Omental fat pad (tissue), 4 donors: ENCODE results near the gene THRB. TPM values are rescaled to one million over a fixed set of nuclear protein-coding genes. Genes with fewer than 3 reads are reported as not detected.
A peak's percentile ranks its signal among the peaks of the same experiment; 100 is the strongest.

Experiments used
- ATAC-seq: fragments of 150-250 bp; one replicate; pipeline ENCODE4 v1.9.1; 2016; ENCODE audit warnings: mild to moderate bottlenecking, moderate library complexity; ENCODE audit not compliant: low FRiP score
- DNase-seq: peaks from one replicate; pipeline ENCODE4 v3.0.0-alpha.2; 2019; ENCODE audit warnings: low spot score
- total RNA-seq, 4 donors: library from RNA; depleted of rRNA; stranded (reverse); fragments of >200 nt; gene quantifications; one replicate each; pipeline ENCODE4 v1.1.0, GENCODE V29; 2016
- TF ChIP-seq, protein P1 (sequence below), 3 donors: fragments of 450-650 bp; IDR thresholded peaks; one replicate each; pipeline ENCODE4 v1.5.1; 2016 to 2017; ENCODE audit warnings: antibody characterized with exemption in 3 of 3, mild to moderate bottlenecking in 3 of 3, moderate library complexity in 2 of 3

Gene THRB
- total RNA-seq, 4 donors from 2014 or later = 18.6 to 28.0 (median 23.9) TPM

- TF ChIP-seq, protein P1, sequence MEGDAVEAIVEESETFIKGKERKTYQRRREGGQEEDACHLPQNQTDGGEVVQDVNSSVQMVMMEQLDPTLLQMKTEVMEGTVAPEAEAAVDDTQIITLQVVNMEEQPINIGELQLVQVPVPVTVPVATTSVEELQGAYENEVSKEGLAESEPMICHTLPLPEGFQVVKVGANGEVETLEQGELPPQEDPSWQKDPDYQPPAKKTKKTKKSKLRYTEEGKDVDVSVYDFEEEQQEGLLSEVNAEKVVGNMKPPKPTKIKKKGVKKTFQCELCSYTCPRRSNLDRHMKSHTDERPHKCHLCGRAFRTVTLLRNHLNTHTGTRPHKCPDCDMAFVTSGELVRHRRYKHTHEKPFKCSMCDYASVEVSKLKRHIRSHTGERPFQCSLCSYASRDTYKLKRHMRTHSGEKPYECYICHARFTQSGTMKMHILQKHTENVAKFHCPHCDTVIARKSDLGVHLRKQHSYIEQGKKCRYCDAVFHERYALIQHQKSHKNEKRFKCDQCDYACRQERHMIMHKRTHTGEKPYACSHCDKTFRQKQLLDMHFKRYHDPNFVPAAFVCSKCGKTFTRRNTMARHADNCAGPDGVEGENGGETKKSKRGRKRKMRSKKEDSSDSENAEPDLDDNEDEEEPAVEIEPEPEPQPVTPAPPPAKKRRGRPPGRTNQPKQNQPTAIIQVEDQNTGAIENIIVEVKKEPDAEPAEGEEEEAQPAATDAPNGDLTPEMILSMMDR (IDR thresholded peaks at IDR 0.05) = no peak
- ATAC-seq (no peak), DNase-seq (no peak)
Measured at GRCh38 chr3:24302396-24302795, 192.3 kb downstream of the THRB start.

DNA sequence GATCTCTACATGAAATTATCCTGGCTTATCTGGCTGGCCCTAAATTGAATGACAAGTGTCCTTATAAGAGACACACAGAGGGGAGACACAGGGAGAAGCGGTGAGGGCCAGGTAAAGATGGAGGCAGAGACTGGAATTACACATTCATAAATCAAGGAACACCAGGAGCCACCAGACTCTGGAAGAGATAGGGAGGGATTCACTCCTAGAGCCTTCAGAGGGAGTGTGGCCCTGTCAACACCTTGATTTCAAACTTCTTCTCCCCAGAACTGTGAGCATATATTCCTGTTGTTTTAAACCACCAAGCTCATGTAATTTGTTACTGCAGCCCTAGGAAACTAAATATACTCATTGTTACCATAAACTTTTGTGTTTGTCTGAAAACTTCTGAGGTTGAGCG lies 193.7 kb downstream of the THRB start:
- ATAC-seq = no peak
- TF ChIP-seq, protein P1 (IDR thresholded peaks at IDR 0.05) = no peak
- DNase-seq = no peak

DNA sequence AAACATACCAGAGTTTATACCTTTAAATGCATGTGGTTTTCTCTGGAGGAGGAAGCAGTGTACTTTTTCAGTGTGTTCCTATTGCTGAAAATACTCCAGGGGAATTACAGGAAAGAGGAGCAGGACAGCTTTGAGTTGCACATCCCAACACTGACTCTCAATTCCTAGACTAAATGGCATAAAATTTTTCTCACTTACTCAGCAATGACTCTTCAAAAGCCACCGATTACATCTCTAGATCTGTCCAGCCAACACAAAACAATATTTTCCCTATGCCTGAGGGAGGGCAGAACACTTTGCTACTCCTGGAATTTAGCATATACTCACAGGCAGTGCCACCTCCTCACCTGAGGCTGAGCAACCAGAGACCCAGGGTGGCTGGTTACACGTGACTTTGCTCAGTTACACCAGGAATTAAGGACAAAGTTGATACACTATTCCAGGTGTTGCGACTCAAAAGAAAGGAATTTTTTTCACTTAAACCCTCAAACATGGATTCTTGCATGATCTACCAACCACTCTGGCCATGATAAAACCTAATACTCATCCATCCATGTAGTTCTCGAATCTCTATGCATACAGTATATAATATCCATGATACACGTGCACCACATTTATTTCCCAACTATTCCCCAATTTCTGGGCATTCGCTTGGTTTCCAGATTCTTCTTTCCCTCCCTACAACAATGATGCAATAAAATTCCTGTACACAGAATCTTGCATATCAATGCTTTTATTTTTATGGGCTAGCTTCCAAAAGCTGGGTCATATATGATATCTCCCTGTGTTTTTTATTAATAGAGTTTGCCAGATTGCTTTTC lies 194.6 kb downstream of the THRB start:
- TF ChIP-seq, protein P1 (IDR thresholded peaks at IDR 0.05) = no peak
- ATAC-seq (peak; percentile 88), DNase-seq (no peak)

- ATAC-seq (no peak), DNase-seq (no peak)
- TF ChIP-seq, protein P1 (IDR thresholded peaks at IDR 0.05) = no peak
Measured at GRCh38 chr3:24299246-24299805, 195.3 kb downstream of the THRB start.

GRCh38 chr3:24296441-24297205 lies 198.0 kb downstream of the THRB start:
- DNase-seq (no peak), ATAC-seq (peak; percentile 30)
- TF ChIP-seq, protein P1 (IDR thresholded peaks at IDR 0.05) = no peak

DNA sequence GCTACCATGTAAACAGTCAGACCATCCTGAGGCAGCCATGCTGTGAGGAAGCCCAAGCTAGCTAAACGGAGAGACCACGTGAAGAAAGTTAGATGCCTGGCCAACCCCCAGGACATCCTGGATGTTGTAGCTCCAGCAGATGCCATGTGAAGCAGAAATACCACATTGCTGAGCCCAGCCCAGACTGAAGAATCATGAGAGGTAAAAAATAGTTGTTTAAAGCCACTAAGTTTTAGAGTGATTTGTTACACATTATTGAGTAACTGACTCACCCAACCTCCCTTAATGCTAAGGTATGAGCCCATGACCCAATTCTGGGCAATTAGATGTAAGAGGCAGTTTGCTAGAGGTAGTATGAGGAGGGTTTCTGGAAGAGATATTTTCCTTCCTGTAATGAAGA lies 200.5 kb downstream of the THRB start:
- no peak for ATAC-seq
- TF ChIP-seq, protein P1 (IDR thresholded peaks at IDR 0.05) = no peak
- DNase-seq = no peak
